ENCODE data around the gene ASAP3.

ASAP3 gene

GRCh38 chr1:23401313-23401712, 82.7 kb downstream of the ASAP3 start:
- H3K4me3 ChIP-seq (ENCODE audit: low read depth, low read length): no peak overlapping the region
- TF ChIP-seq, protein P1, sequence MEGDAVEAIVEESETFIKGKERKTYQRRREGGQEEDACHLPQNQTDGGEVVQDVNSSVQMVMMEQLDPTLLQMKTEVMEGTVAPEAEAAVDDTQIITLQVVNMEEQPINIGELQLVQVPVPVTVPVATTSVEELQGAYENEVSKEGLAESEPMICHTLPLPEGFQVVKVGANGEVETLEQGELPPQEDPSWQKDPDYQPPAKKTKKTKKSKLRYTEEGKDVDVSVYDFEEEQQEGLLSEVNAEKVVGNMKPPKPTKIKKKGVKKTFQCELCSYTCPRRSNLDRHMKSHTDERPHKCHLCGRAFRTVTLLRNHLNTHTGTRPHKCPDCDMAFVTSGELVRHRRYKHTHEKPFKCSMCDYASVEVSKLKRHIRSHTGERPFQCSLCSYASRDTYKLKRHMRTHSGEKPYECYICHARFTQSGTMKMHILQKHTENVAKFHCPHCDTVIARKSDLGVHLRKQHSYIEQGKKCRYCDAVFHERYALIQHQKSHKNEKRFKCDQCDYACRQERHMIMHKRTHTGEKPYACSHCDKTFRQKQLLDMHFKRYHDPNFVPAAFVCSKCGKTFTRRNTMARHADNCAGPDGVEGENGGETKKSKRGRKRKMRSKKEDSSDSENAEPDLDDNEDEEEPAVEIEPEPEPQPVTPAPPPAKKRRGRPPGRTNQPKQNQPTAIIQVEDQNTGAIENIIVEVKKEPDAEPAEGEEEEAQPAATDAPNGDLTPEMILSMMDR (IDR thresholded peaks at IDR 0.05; ENCODE audit: low read depth, low read length, missing control alignments): no peak
- no peak for DNase-seq (ENCODE audit: low read depth)
- in situ Hi-C loops (cut with HindIII; ENCODE audit: low sequenced_read_pairs): no loop called here

DNA sequence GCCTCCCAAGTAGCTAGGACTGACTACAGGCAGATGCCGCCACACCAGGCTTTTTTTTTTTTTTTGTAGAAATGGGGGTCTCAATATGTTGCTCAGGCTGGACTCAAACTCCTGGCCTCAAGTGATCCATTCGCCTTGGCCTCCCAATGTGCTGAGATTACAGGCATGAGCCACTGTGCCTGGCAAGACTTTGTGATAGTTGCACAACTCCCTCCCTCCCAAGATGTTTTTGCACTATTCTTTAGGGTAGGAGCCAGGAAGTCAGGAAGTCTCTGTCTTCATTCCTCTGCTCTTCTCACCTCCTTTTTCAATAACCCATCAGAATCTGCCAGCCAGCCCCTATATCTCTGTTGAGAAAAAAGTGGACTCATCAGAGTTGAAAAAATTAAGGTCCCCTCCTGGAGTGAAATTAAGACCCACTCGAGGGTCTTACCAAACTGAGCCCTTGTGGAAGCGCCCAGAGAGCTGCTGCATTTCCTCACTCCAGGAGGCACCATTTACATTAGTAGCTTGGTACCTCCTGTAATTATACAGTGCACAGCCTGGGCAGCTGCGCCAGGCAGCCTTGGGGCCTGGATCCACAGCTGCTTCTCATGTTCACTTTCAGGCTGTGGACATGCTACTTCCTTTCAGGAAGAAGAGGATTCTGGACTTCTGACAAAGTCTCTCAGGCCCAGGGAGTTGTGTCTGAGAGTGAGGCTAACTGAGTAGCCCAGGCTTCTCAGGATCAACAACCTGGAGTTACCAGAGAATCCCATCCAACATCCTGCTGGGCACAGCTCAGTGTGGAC, 83.5 kb downstream of the ASAP3 start:
- TF ChIP-seq, protein P1 (IDR thresholded peaks at IDR 0.05; ENCODE audit: low read depth, low read length, missing control alignments): no peak
- in situ Hi-C loops (cut with HindIII; ENCODE audit: low sequenced_read_pairs): no loop called here
- no peak for DNase-seq (ENCODE audit: low read depth)
- H3K4me3 ChIP-seq (ENCODE audit: low read depth, low read length): no peak overlapping the region

DNA sequence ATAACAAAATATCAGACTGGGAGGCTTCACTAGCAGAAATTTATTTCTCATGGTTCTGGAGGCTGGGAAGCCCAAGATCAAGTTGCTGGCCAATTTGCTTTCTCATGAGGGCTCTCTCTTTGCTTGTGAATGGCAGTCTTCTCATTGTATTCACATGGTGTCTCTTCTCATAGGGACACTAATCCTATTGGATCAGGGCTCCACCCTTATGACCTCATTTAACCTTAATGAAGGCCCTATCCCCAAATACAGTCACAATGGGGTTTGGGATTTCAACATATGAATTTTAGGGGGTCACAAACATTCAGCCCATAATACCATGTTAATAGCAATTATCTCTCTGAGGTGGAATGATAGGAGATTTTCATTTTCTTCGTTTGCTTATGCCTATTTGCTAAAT, 84.8 kb downstream of the ASAP3 start:
- TF ChIP-seq, protein P1 (IDR thresholded peaks at IDR 0.05; ENCODE audit: low read depth, low read length, missing control alignments): no peak
- in situ Hi-C loops (cut with HindIII; ENCODE audit: low sequenced_read_pairs): no loop called here
- H3K4me3 ChIP-seq (ENCODE audit: low read depth, low read length): no peak overlapping the region
- no peak for DNase-seq (ENCODE audit: low read depth)

- in situ Hi-C loops (cut with HindIII; ENCODE audit: low sequenced_read_pairs): no loop called here
- DNase-seq (ENCODE audit: low read depth): no peak
- no peak overlapping the region for H3K4me3 ChIP-seq (ENCODE audit: low read depth, low read length)
- TF ChIP-seq, protein P1 (IDR thresholded peaks at IDR 0.05; ENCODE audit: low read depth, low read length, missing control alignments): no peak
These were observed 86.1 kb downstream of the ASAP3 start for GRCh38 chr1:23397908-23398307.

GRCh38 chr1:23396380-23396779, 87.6 kb downstream of the ASAP3 start:
- no peak overlapping the region for H3K4me3 ChIP-seq (ENCODE audit: low read depth, low read length)
- TF ChIP-seq, protein P1 (IDR thresholded peaks at IDR 0.05; ENCODE audit: low read depth, low read length, missing control alignments): no peak
- DNase-seq (ENCODE audit: low read depth): no peak
- in situ Hi-C loops (cut with HindIII; ENCODE audit: low sequenced_read_pairs): no loop called here

- in situ Hi-C loops (cut with HindIII; ENCODE audit: low sequenced_read_pairs): no loop called here
- DNase-seq (ENCODE audit: low read depth): no peak
- no peak overlapping the region for H3K4me3 ChIP-seq (ENCODE audit: low read depth, low read length)
- TF ChIP-seq, protein P1 (IDR thresholded peaks at IDR 0.05; ENCODE audit: low read depth, low read length, missing control alignments): no peak
These were observed 88.1 kb downstream of the ASAP3 start for GRCh38 chr1:23395849-23396248.
